ENCODE data around the gene ANKRD33. TPM values are rescaled to one million over a fixed set of nuclear protein-coding genes. Genes with fewer than 3 reads are reported as not detected.
A peak's percentile ranks its signal among the peaks of the same experiment; 100 is the strongest.

Gene ANKRD33
- total and polyA plus RNA-seq, 2 of the 8 experiments (the other 6 are each of a cell fraction or from before 2014, with no cell fraction given) = 0.41 to 0.53 TPM

GRCh38 chr12:51915951-51916350 is 28.0 kb downstream of the ANKRD33 start:
- H3K18ac ChIP-seq (ENCODE audit: extremely low read depth, low read length) = no peak overlapping the region
- H3K79me2 ChIP-seq (ENCODE audit: control insufficient read depth in 1 of 2, insufficient read depth in 2 of 2, low read length in 2 of 2) = no peaks in the 10 kb centered on the region
- H4K20me1 ChIP-seq (replicated peaks in 1 of 2; ENCODE audit: control insufficient read depth in 1 of 2, insufficient read depth in 2 of 2, low read length in 2 of 2) = no peaks in the 10 kb centered on the region
- no peak overlapping the region for H4K91ac ChIP-seq (replicated peaks; ENCODE audit: insufficient read length, low read length)
- no peak overlapping the region for H3K4me2 ChIP-seq (ENCODE audit: insufficient read depth in 1 of 2, low read depth in 2 of 2, low read length in 2 of 2)
- H2BK15ac ChIP-seq (ENCODE audit: low read length) = no peak overlapping the region
- whole genome bisulfite sequencing, 2 experiments (ENCODE audit: extremely low coverage in 1 of 2, insufficient coverage in 1 of 2, insufficient read length in 1 of 2, insufficient replicate concordance in 2 of 2, low coverage in 1 of 2, low lambda C conversion rate in 2 of 2, missing lambda C conversion rate in 1 of 2) = 94% methylated on average over 11 of the region's 11 CpGs; no CpG with 5 or more reads in 1 of the 2 experiments
- no peaks in the 10 kb centered on the region for H3K9me3 ChIP-seq (ENCODE audit: insufficient read depth in 2 of 2, low read depth in 1 of 2, low read length in 1 of 2)
- H3K23me2 ChIP-seq (ENCODE audit: low read depth, low read length) = no peaks in the 10 kb centered on the region
- no peak overlapping the region for H3K14ac ChIP-seq (ENCODE audit: insufficient read length)
- no peak overlapping the region for H3K23ac ChIP-seq (ENCODE audit: insufficient read length)
- H3K4ac ChIP-seq (replicated peaks; ENCODE audit: insufficient read length, low read depth, low read length) = peak overlapping the region; percentile 54
- FAIRE-seq = no peak
- H3K36me3 ChIP-seq (ENCODE audit: control insufficient read depth in 2 of 4, insufficient read depth in 4 of 4, low read length in 3 of 4) = no peaks in the 10 kb centered on the region
- TF ChIP-seq POLR2AphosphoS5 (IDR thresholded peaks at IDR 0.05; ENCODE audit: low read depth, low read length) (no peak), SP1 (IDR thresholded peaks at IDR 0.05; ENCODE audit: low read depth, low read length) (no peak), RXRA (IDR thresholded peaks at IDR 0.05; ENCODE audit: insufficient read depth, low read depth, low read length) (no peak), POLR2A (IDR thresholded peaks at IDR 0.05; ENCODE audit: control extremely low read depth in 1 of 2, low read depth in 2 of 2, low read length in 2 of 2) (no peak), GTF2F1 (IDR thresholded peaks at IDR 0.05; ENCODE audit: borderline replicate concordance, low read depth, low read length) (no peak), KDM4A (IDR thresholded peaks at IDR 0.05; ENCODE audit: low read depth, low read length, severe bottlenecking) (no peak), ZNF274 (IDR thresholded peaks at IDR 0.05; ENCODE audit: borderline replicate concordance, extremely low read depth, low read length) (no peak), CHD1 (IDR thresholded peaks at IDR 0.05; ENCODE audit: low read depth, low read length) (no peak)
- H2BK5ac ChIP-seq (ENCODE audit: low read depth, low read length) = 0 out of 2 replicates have a peak overlapping the region, but pooled peaks have one; percentile 24
- no peak overlapping the region for H4K5ac ChIP-seq (ENCODE audit: insufficient read length, low read depth, low read length)
- no peak for DNase-seq (ENCODE audit: low read depth in 1 of 2, low spot score in 2 of 2)
- H3K9ac ChIP-seq (replicated peaks in 1 of 4; ENCODE audit: extremely low read depth in 1 of 4, low read depth in 3 of 4, low read length in 3 of 4) = no peak overlapping the region
- H3K4me1 ChIP-seq (replicated peaks in 1 of 4; ENCODE audit: control insufficient read depth in 3 of 4, insufficient read depth in 4 of 4, low read length in 3 of 4) = peaks cover 1 to 9% (median 3%) of the 10 kb centered on the region in 4 experiments; a peak in 6 of 7 replicates
- H3K56ac ChIP-seq (replicated peaks; ENCODE audit: insufficient read length, low read depth, low read length) = no peak overlapping the region
- peaks cover 0 to 3% (median 0%) of the 10 kb centered on the region in 4 experiments; a peak in 1 of 7 replicates for H3K27me3 ChIP-seq (replicated peaks in 1 of 4; ENCODE audit: control insufficient read depth in 3 of 4, extremely low read depth in 1 of 4, insufficient read depth in 3 of 4, low read length in 3 of 4)
- no peak overlapping the region for H2BK20ac ChIP-seq (ENCODE audit: low read length)
- H3K4me3 ChIP-seq (ENCODE audit: extremely low read depth in 1 of 4, insufficient read depth in 2 of 4, low read depth in 3 of 4, low read length in 4 of 4) = no peak overlapping the region
- H2AFZ ChIP-seq (ENCODE audit: low read length) = no peak overlapping the region
- ChIA-PET POLR2A (ENCODE audit: partially characterized antibody) (interaction anchor here (1.5 kb wide), 1 partner anchor 28 kb away, joined by 3 read pairs; the partner anchor contains the start of gene ANKRD33), CTCF (ENCODE audit: partially characterized antibody) (interaction anchor here (0.8 to 6.7 kb wide), 6 partner anchors 10 to 88 kb away, joined by 3 to 77 read pairs (median 8); no protein-coding TSS in a partner anchor)
- H2BK12ac ChIP-seq (ENCODE audit: low read depth, low read length) = no peak overlapping the region
- no peaks in the 10 kb centered on the region for H3K79me1 ChIP-seq (ENCODE audit: low read depth, low read length)
- peak overlapping the region; percentile 3; the same call in 1 of the 2 replicates for H4K8ac ChIP-seq (ENCODE audit: extremely low read depth, insufficient read depth, low read length)
- peak overlapping the region; percentile 77; the same call in 1 of the 2 replicates for H2AK5ac ChIP-seq (ENCODE audit: low read depth, low read length)
- H3K27ac ChIP-seq (ENCODE audit: low read depth, low read length) = no peak overlapping the region
- H2BK120ac ChIP-seq (replicated peaks; ENCODE audit: low read depth, low read length) = no peak overlapping the region

Measured in H1 (cell line).